AG04450 (cell line): ENCODE data around the gene UPP1. TPM values are rescaled to one million over a fixed set of nuclear protein-coding genes. Genes with fewer than 3 reads are reported as not detected.

Experiments used
- CTCF ChIA-PET: fragments of 300-600, 350-600 bp; formaldehyde crosslinking; extraction: SDS; loops from one replicate; lab custom pipeline; 2022; ENCODE audit warnings: antibody characterized with exemption, inconsistent platforms; lab: Charles Lee
- POLR2A ChIA-PET: fragments of 350-600 bp; formaldehyde crosslinking; extraction: SDS; loops from one replicate; lab custom pipeline; 2021; ENCODE audit warnings: antibody characterized with exemption, inconsistent platforms; lab: Yijun Ruan, JAX
- DNase-seq: peaks from one replicate; pipeline ENCODE4 v3.0.0-alpha.2; 2011; ENCODE audit warnings: low read depth, low spot score
- H3K27ac ChIP-seq: one replicate; pipeline ENCODE4 v1.5.1; 2012; ENCODE audit warnings: low read depth, low read length, control low read depth
- H3K27me3 ChIP-seq: one replicate; pipeline ENCODE4 v1.6.0; 2012; ENCODE audit warnings: low read length; ENCODE audit not compliant: control insufficient read depth, insufficient read depth
- H3K4me3 ChIP-seq: 2 replicates; pipeline ENCODE4 v1.5.1; 2011; ENCODE audit warnings: mild to moderate bottlenecking, low read depth, low read length, control low read depth
- H3K9me3 ChIP-seq: 2 replicates; pipeline ENCODE4 v1.5.1; 2012; ENCODE audit warnings: low read length; ENCODE audit not compliant: control insufficient read depth, insufficient read depth
- CTCF ChIP-seq: IDR thresholded peaks from 2 replicates; pipeline ENCODE4 v1.5.1; 2011; ENCODE audit warnings: low read depth, low read length, control low read depth, inconsistent platforms
- polyA plus RNA-seq: library from polyadenylated mRNA; depleted of rRNA; stranded (reverse); fragments of >200 nt; gene quantifications from 2 replicates; pipeline ENCODE4 v1.2.3, GENCODE V29; 2011

Gene UPP1
- polyA plus RNA-seq, 1 experiment: 7.9 TPM

GRCh38 chr7:48083114-48083830 lies 5.8 kb upstream of the UPP1 start:
- DNase-seq: peak; percentile 47
- Histone ChIP-seq H3K9me3 (no peaks in the 10 kb centered on the region), H3K27me3 (no peaks in the 10 kb centered on the region), H3K27ac (peak overlapping the region; percentile 21), H3K4me3 (no peak overlapping the region)
- ChIA-PET CTCF (interaction anchor here (0.7 to 1.9 kb wide), 3 partner anchors 27 to 138 kb away, joined by 3 to 6 read pairs (median 3); no protein-coding TSS in a partner anchor), POLR2A (no interaction called here)
- TF ChIP-seq CTCF: no peak

GRCh38 chr7:48084727-48085432 lies 4.2 kb upstream of the UPP1 start:
- H3K4me3 ChIP-seq: no peak overlapping the region
- no peaks in the 10 kb centered on the region for H3K27me3 ChIP-seq
- ChIA-PET POLR2A (interaction anchor here (1.0 kb wide), 1 partner anchor 10 kb away, joined by 3 read pairs; no protein-coding TSS in a partner anchor), CTCF (interaction anchor here (0.7 to 3.4 kb wide), 2 partner anchors 25 to 97 kb away, joined by 4 to 24 read pairs; no protein-coding TSS in a partner anchor)
- peak; percentile 88 for DNase-seq
- H3K27ac ChIP-seq: peak overlapping the region; percentile 73
- no peak for TF ChIP-seq CTCF
- no peaks in the 10 kb centered on the region for H3K9me3 ChIP-seq

- TF ChIP-seq CTCF: no peak
- H3K9me3 ChIP-seq: no peaks in the 10 kb centered on the region
- no peaks in the 10 kb centered on the region for H3K27me3 ChIP-seq
- H3K27ac ChIP-seq: peak overlapping the region; percentile 73
- H3K4me3 ChIP-seq: no peak overlapping the region
- ChIA-PET POLR2A (interaction anchor here (1.0 kb wide), 1 partner anchor 9 kb away, joined by 3 read pairs; no protein-coding TSS in a partner anchor), CTCF (interaction anchor here (3.4 kb wide), 1 partner anchor 24 kb away, joined by 24 read pairs; no protein-coding TSS in a partner anchor)
- no peak for DNase-seq
Measured at GRCh38 chr7:48085433-48085791, 3.7 kb upstream of the UPP1 start.

- no peak overlapping the region for H3K27ac ChIP-seq
- H3K9me3 ChIP-seq: no peaks in the 10 kb centered on the region
- no peak overlapping the region for H3K4me3 ChIP-seq
- TF ChIP-seq CTCF: no peak
- H3K27me3 ChIP-seq: no peaks in the 10 kb centered on the region
- DNase-seq: no peak
- ChIA-PET POLR2A (interaction anchor here (1.0 kb wide), 1 partner anchor 9 kb away, joined by 3 read pairs; no protein-coding TSS in a partner anchor), CTCF (interaction anchor here (3.4 kb wide), 1 partner anchor 24 kb away, joined by 24 read pairs; no protein-coding TSS in a partner anchor)
Measured at GRCh38 chr7:48085942-48086341, 3.1 kb upstream of the UPP1 start.
